ENCODE data around the gene TMEM89. TPM values are rescaled to one million over a fixed set of nuclear protein-coding genes. Genes with fewer than 3 reads are reported as not detected.

The TMEM89 gene
- total RNA-seq, 8 experiments from 2014 or later, result not detected

DNA sequence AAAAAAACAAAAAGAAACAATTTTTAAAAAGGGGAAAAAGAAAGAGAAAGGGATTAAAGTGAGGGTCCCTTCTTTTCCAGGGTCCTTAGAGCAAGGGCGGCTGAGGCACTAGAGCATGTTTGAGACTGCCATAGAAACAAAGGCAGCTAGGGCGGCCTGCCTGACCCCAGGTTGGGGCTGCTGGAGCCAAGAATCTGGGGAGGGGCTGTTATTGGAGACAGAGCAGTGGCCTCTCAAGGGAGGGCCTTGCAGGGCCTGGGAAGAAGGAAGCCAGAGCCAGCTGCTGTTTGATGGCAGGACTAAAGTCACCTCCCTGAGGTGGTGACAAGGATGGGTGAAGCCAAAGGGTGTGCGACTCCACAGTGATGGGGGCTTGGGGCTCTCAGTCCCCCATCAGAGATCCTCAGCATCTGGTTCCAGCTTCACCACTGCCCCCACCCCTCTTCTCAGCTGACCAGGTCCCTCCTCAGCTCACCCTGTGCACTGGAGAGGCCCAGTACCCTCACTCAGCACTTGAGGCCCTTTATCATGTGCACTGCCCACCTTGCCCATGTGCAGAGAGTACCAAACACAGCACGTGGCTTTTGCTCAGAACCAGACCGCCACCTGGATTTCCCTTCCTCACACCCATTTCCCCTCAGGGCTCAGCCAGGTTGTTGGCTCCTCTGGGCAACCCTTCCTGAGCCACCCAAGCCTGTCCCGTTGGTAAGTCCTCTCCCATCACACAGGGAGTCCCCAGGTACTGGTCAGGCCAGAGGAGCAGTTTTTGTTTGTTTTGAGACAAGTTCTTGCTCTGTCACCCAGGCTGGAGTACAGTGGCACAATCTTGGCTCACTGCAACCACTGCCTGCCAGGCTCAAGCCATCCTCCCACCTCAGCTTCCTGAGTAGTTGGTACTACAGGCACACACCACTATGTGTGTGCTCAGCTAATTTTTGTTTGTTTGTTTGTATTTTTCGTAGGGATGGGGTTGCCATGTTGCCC is 1.7 kb downstream of the TMEM89 start:
- WGBS, 10 experiments, result 57 to 100% (median 85%) methylated on average over 2 to 6 of the region's 7 CpGs; no CpG with 5 or more reads in 1 of the 10 experiments
- Histone ChIP-seq H3K4me1 (replicated peaks in 1 of 2) (no peaks in the 10 kb centered on the region), H3K4me3 (no peak overlapping the region), H3K27ac (no peak overlapping the region)
- in situ Hi-C loops (cut with MboI; ENCODE audit: low pct_unique_long_range_greater_than_20kb in 2 of 9, low sequenced_read_pairs in 9 of 9, unreplicated experiment in 9 of 9), result no loop called here
- ATAC-seq (replicated peaks in 6 of 8), result no peak

DNA sequence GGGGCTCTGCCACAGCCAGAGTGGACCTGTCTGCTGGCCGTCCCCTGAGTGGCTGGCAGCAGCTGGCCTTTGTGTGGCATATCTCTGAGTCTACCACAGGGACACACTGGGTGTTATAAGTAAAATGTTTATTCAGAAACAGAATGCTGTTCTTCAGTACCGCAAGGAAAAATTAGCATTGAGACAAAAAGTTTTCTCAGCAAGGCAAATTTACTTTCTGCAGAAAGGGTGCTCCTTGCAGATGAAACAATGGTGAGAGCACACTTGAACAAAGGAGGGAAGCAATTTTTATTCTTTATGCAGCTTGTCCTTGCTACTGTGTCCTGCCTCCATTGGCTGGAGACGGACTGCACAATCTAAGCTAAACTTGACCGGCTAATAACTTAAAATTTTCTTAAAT is 4.0 kb downstream of the TMEM89 start:
- H3K4me3 ChIP-seq, result no peak overlapping the region
- H3K4me1 ChIP-seq (replicated peaks in 1 of 2), result no peaks in the 10 kb centered on the region
- in situ Hi-C loops (cut with MboI; ENCODE audit: low pct_unique_long_range_greater_than_20kb in 2 of 9, low sequenced_read_pairs in 9 of 9, unreplicated experiment in 9 of 9), result no loop called here
- whole genome bisulfite sequencing, 10 experiments, result 78 to 100% (median 96%) methylated on average over 1 to 4 of the region's 4 CpGs; no CpG with 5 or more reads in 1 of the 10 experiments
- no peak for ATAC-seq (replicated peaks in 6 of 8)
- H3K27ac ChIP-seq, result no peak overlapping the region

DNA sequence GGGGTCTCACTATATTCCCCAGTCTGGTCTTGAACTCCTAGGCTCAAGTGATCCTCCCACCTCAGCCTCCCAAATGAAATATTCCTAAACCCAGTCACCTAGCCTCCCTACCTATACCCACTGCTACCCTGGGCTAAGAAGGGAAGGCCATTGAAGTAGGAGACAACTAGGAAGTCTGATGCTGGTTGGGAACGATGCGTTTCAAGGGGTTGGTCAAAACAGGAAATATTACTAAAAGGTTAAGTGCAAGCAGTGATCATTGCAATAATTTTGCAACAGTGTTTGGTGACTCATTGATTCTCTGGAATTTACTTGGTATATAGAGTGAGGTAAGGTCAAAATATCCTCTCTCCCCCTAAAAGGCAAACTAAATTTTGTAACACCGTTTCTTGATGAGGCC is 7.5 kb downstream of the TMEM89 start:
- Histone ChIP-seq H3K4me3 (no peak overlapping the region), H3K4me1 (replicated peaks in 1 of 2) (peaks cover 2% of the 10 kb centered on the region in 2 donors), H3K27ac (no peak overlapping the region)
- WGBS, 10 experiments, result 16 to 100% (median 92%) methylated on average over 1 to 3 of the region's 3 CpGs; no CpG with 5 or more reads in 1 of the 10 experiments
- no peak for ATAC-seq (replicated peaks in 6 of 8)
- in situ Hi-C loops (cut with MboI; ENCODE audit: low pct_unique_long_range_greater_than_20kb in 2 of 9, low sequenced_read_pairs in 9 of 9, unreplicated experiment in 9 of 9), result no loop called here

DNA sequence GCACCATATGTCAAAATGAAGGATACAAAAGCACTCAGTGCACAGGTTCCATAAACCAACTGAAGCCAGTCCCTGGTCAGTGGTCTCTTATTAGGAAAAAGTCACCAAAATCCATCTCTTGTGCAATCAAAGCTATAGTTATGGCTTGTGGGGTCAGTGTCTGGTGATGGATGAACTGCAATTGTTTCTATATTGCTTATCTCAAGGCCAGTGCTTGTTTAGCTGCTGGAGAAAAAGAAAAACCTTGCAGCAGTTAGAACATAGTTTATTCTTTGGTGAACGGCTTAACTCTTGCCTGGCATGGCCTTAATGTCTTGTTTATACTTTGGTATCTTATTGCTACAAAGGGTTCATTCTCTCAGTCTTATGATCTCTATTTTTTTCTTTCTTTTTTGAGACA is 9.3 kb downstream of the TMEM89 start:
- 43 to 100% (median 67%) methylated on average over 1 of the region's 1 CpG; no CpG with 5 or more reads in 3 of the 10 experiments for WGBS, 10 experiments
- Histone ChIP-seq H3K4me3 (no peak overlapping the region), H3K27ac (no peak overlapping the region), H3K4me1 (replicated peaks in 1 of 2) (peaks cover 6 to 8% of the 10 kb centered on the region in 2 donors)
- ATAC-seq (replicated peaks in 6 of 8), result no peak
- in situ Hi-C loops (cut with MboI; ENCODE audit: low pct_unique_long_range_greater_than_20kb in 2 of 9, low sequenced_read_pairs in 9 of 9, unreplicated experiment in 9 of 9), result no loop called here

GRCh38 chr3:48609088-48610005 is 12.2 kb downstream of the TMEM89 start, which contains the start of gene UQCRC1:
Gene UQCRC1, minus strand, starts transcription at chr3:48609646. Its CDS starts 26 bp downstream, at chr3:48609620.
- 0 to 4% (median 0%) methylated on average over 1 to 20 of the region's 86 CpGs; no CpG with 5 or more reads in 4 of the 10 experiments for WGBS, 10 experiments
- in situ Hi-C loops (cut with MboI; ENCODE audit: low pct_unique_long_range_greater_than_20kb in 2 of 9, low sequenced_read_pairs in 9 of 9, unreplicated experiment in 9 of 9), result no loop called here
- Histone ChIP-seq H3K4me1 (replicated peaks in 1 of 2) (peaks cover 6 to 8% of the 10 kb centered on the region in 2 donors), H3K4me3 (peak within 1 kb of the TSS; percentile 63 to 98 (median 82)), H3K27ac (peak within 1 kb of the TSS; percentile 73 to 88)
- peak; percentile 97 to 99 (median 98) for ATAC-seq (replicated peaks in 6 of 8)

- in situ Hi-C loops (cut with MboI; ENCODE audit: low pct_unique_long_range_greater_than_20kb in 2 of 9, low sequenced_read_pairs in 9 of 9, unreplicated experiment in 9 of 9), result no loop called here
- peaks cover 6 to 8% of the 10 kb centered on the region in 2 donors for H3K4me1 ChIP-seq (replicated peaks in 1 of 2)
- ATAC-seq (replicated peaks in 6 of 8), result no peak
- no peak overlapping the region for H3K27ac ChIP-seq
- H3K4me3 ChIP-seq, result no peak overlapping the region
- WGBS, 10 experiments, result 80 to 100% (median 94%) methylated on average over 1 to 3 of the region's 5 CpGs; no CpG with 5 or more reads in 1 of the 10 experiments
These were observed 14.1 kb downstream of the TMEM89 start for GRCh38 chr3:48607519-48607918.

DNA sequence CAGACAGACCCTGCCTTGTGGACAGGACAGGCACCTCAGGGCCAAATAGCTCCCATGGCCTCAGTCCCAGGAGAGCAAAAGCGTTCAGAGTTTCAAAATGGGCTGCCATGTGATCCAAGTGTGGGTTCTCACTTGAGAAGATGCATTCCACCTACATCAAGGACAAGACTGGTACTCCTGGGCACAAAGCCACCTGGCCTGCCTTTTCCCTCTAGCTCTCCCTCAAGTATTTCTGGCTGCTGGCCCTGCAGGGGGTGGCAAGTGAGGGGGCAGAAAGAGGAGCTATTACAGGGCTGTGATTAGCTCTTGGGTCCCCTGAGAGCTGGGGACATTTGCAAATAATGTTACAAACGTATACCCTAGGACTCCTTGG is 20.0 kb downstream of the TMEM89 start:
- H3K27ac ChIP-seq, result no peak overlapping the region
- ATAC-seq (replicated peaks in 6 of 8), result no peak
- in situ Hi-C loops (cut with MboI; ENCODE audit: low pct_unique_long_range_greater_than_20kb in 2 of 9, low sequenced_read_pairs in 9 of 9, unreplicated experiment in 9 of 9), result no loop called here
- WGBS, 10 experiments, result 40 to 100% (median 75%) methylated on average over 1 to 2 of the region's 2 CpGs; no CpG with 5 or more reads in 6 of the 10 experiments
- peaks cover 0 to under 1% of the 10 kb centered on the region in 2 donors for H3K4me1 ChIP-seq (replicated peaks in 1 of 2)
- no peak overlapping the region for H3K4me3 ChIP-seq

GRCh38 chr3:48600711-48601621 is 20.6 kb downstream of the TMEM89 start:
- no peak for ATAC-seq (replicated peaks in 6 of 8)
- WGBS, 10 experiments, result 71 to 100% (median 98%) methylated on average over 1 to 9 of the region's 19 CpGs; no CpG with 5 or more reads in 3 of the 10 experiments
- Histone ChIP-seq H3K4me3 (no peak overlapping the region), H3K27ac (no peak overlapping the region), H3K4me1 (replicated peaks in 1 of 2) (peaks cover 3 to 7% of the 10 kb centered on the region in 2 donors)
- in situ Hi-C loops (cut with MboI; ENCODE audit: low pct_unique_long_range_greater_than_20kb in 2 of 9, low sequenced_read_pairs in 9 of 9, unreplicated experiment in 9 of 9), result no loop called here

GRCh38 chr3:48599509-48600285 is 21.9 kb downstream of the TMEM89 start:
- WGBS, 10 experiments, result 80 to 100% (median 88%) methylated on average over 1 to 5 of the region's 12 CpGs; no CpG with 5 or more reads in 5 of the 10 experiments
- no peak for ATAC-seq (replicated peaks in 6 of 8)
- in situ Hi-C loops (cut with MboI; ENCODE audit: low pct_unique_long_range_greater_than_20kb in 2 of 9, low sequenced_read_pairs in 9 of 9, unreplicated experiment in 9 of 9), result no loop called here
- Histone ChIP-seq H3K4me3 (no peak overlapping the region), H3K4me1 (replicated peaks in 1 of 2) (peaks cover 14% of the 10 kb centered on the region in 2 donors), H3K27ac (no peak overlapping the region)

DNA sequence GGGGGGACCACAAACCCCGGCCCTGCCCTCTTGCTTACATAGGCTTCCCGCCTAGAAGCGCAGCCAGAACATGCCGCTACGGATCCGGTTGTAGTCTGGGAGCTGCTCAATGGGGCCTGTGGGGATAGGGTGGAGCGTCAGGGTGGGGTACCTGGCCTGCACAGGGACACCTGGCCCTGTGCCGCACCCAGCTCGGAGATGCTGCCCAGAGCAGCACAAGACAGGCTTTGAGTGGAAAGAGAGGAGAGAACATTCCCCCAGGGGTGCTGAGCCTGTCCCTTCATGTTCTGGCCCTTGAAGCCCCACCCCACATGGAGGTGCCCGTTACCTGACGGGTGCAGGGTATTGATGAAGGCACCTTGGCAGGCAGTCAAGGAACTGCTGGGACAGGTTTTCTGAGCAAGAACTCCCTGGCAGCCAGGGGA is 22.5 kb downstream of the TMEM89 start:
- ATAC-seq (replicated peaks in 6 of 8), result no peak
- in situ Hi-C loops (cut with MboI; ENCODE audit: low pct_unique_long_range_greater_than_20kb in 2 of 9, low sequenced_read_pairs in 9 of 9, unreplicated experiment in 9 of 9), result no loop called here
- Histone ChIP-seq H3K4me3 (no peak overlapping the region), H3K27ac (no peak overlapping the region), H3K4me1 (replicated peaks in 1 of 2) (peaks cover 14% of the 10 kb centered on the region in 2 donors)
- 40 to 100% (median 96%) methylated on average over 1 to 4 of the region's 11 CpGs; no CpG with 5 or more reads in 7 of the 10 experiments for WGBS, 10 experiments

GRCh38 chr3:48598323-48599076 is 23.1 kb downstream of the TMEM89 start:
- ATAC-seq (replicated peaks in 6 of 8), result peak; percentile 55 to 86 (median 70)
- 0 to 95% (median 56%) methylated on average over 1 to 3 of the region's 5 CpGs; no CpG with 5 or more reads in 4 of the 10 experiments for WGBS, 10 experiments
- Histone ChIP-seq H3K4me3 (no peak overlapping the region), H3K27ac (no peak overlapping the region), H3K4me1 (replicated peaks in 1 of 2) (peaks cover 14% of the 10 kb centered on the region in 2 donors)
- in situ Hi-C loops (cut with MboI; ENCODE audit: low pct_unique_long_range_greater_than_20kb in 2 of 9, low sequenced_read_pairs in 9 of 9, unreplicated experiment in 9 of 9), result no loop called here
